SK-N-SH treated with all-trans-retinoic acid at 6 μM for 48 hours (cell line): ENCODE results near the gene ROPN1.

Experiments
- CSDC2 ChIP-seq: fragments of 250-450 bp; sonication (Bioruptor Pico); IDR thresholded peaks from 2 replicates; pipeline ENCODE4 v1.5.0; 2020; ENCODE audit warnings: mild to moderate bottlenecking, moderate library complexity
- ESRRG ChIP-seq: fragments of 250-450 bp; sonication (Bioruptor Pico); IDR thresholded peaks from 2 replicates; pipeline ENCODE4 v1.6.1; 2021; ENCODE audit warnings: mild to moderate bottlenecking
- GLIS3 ChIP-seq: fragments of 250-450 bp; sonication (Bioruptor Pico); IDR thresholded peaks from 2 replicates; pipeline ENCODE4 v1.5.0; 2020; ENCODE audit warnings: mild to moderate bottlenecking, moderate library complexity
- ISL1 ChIP-seq: fragments of 250-450 bp; sonication (Bioruptor Pico); IDR thresholded peaks from 2 replicates; pipeline ENCODE4 v2.1.2; 2022; ENCODE audit warnings: mild to moderate bottlenecking, moderate library complexity
- OSR1 ChIP-seq: fragments of 250-450 bp; sonication (Bioruptor Pico); IDR thresholded peaks from 2 replicates; pipeline ENCODE4 v1.8.0; 2022; ENCODE audit warnings: moderate library complexity, mild to moderate bottlenecking, inconsistent platforms
- RARB ChIP-seq: fragments of 250-450 bp; sonication (Bioruptor Pico); IDR thresholded peaks from 2 replicates; pipeline ENCODE4 v1.8.0; 2021; ENCODE audit warnings: mild to moderate bottlenecking, moderate library complexity
- TCF4 ChIP-seq: fragments of 250-450 bp; sonication (Bioruptor Pico); IDR thresholded peaks from 2 replicates; pipeline ENCODE4 v1.8.0; 2021; ENCODE audit warnings: mild to moderate bottlenecking, moderate library complexity, borderline replicate concordance
- ZFP30 ChIP-seq: fragments of 450-650 bp; formaldehyde crosslinking; IDR thresholded peaks from 2 replicates; pipeline ENCODE4 v1.5.0; 2022; ENCODE audit warnings: mild to moderate bottlenecking, moderate library complexity
- ZNF565 ChIP-seq: fragments of 450-650 bp; formaldehyde crosslinking; conservative IDR thresholded peaks from 2 replicates; pipeline ENCODE4 v1.5.0; 2020; ENCODE audit warnings: low read depth, mild to moderate bottlenecking, moderate library complexity
- ZNF8 ChIP-seq: fragments of 450-650 bp; formaldehyde crosslinking; IDR thresholded peaks from 2 replicates; pipeline ENCODE4 v1.5.0; 2020; ENCODE audit warnings: mild to moderate bottlenecking, moderate library complexity
- TF ChIP-seq, protein P1 (sequence below): fragments of 250-450 bp; sonication (Bioruptor Pico); IDR thresholded peaks from 2 replicates; pipeline ENCODE4 v1.8.0; 2020; ENCODE audit warnings: mild to moderate bottlenecking, moderate library complexity, borderline replicate concordance

DNA sequence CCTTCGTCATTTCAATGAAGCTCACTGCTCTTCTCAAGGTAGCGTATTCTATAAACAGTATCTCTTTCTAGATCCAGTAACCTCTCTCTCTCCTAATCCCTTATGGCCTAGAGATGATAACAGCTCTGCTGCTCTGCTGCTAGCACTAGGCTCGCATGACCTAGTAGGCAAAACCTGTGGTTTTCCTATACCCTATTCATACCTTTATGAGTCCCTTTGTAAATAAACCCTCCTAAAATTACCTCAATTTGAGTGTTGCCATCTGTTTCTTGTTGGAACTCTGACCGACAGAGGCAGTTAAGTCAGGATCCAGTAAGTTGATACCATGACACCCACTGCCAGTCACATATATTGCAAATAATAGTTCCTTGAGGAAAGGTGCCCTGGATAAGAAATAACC, 38.2 kb downstream of the ROPN1 start:
- no peak for TF ChIP-seq RARB (CRISPR knock-in tag)
- no peak for TF ChIP-seq ZFP30
- no peak for TF ChIP-seq GLIS3
- no peak for TF ChIP-seq ZNF8
- no peak for TF ChIP-seq CSDC2 (CRISPR knock-in tag)
- no peak for TF ChIP-seq OSR1 (CRISPR knock-in tag)
- no peak for TF ChIP-seq ISL1 (CRISPR knock-in tag)
- TF ChIP-seq, protein P1, sequence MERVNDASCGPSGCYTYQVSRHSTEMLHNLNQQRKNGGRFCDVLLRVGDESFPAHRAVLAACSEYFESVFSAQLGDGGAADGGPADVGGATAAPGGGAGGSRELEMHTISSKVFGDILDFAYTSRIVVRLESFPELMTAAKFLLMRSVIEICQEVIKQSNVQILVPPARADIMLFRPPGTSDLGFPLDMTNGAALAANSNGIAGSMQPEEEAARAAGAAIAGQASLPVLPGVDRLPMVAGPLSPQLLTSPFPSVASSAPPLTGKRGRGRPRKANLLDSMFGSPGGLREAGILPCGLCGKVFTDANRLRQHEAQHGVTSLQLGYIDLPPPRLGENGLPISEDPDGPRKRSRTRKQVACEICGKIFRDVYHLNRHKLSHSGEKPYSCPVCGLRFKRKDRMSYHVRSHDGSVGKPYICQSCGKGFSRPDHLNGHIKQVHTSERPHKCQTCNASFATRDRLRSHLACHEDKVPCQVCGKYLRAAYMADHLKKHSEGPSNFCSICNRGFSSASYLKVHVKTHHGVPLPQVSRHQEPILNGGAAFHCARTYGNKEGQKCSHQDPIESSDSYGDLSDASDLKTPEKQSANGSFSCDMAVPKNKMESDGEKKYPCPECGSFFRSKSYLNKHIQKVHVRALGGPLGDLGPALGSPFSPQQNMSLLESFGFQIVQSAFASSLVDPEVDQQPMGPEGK, result no peak
- TF ChIP-seq TCF4 (CRISPR knock-in tag), result no peak
- no peak for TF ChIP-seq ZNF565 (CRISPR knock-in tag)
- no peak for TF ChIP-seq ESRRG (CRISPR knock-in tag)
